GM23338 (cell line): ENCODE measurements around the gene ARAP1.

Source experiments
- CREB1 ChIP-seq: fragments of 250-450 bp; sonication (Bioruptor Pico); IDR thresholded peaks from 2 replicates; pipeline ENCODE4 v1.5.0; 2020; ENCODE audit warnings: low read depth, mild to moderate bottlenecking, moderate library complexity
- CTCF ChIP-seq, 2 experiments: fragments of 200-600 bp in 1 of 2; sonication (generic) in 1 of 2; conservative IDR thresholded peaks; 2 replicates each; pipeline versions ENCODE4 v1.5.1 to v1.6.1; 2016 to 2017; ENCODE audit warnings: antibody characterized with exemption in 2 of 2, low read depth in 2 of 2, mild to moderate bottlenecking in 2 of 2, moderate library complexity in 1 of 2
- ETS1 ChIP-seq: IDR thresholded peaks from 2 replicates; pipeline ENCODE4 v1.6.1; 2016; ENCODE audit warnings: antibody characterized with exemption
- EZH2 ChIP-seq: fragments of 200-600 bp; sonication (generic); IDR thresholded peaks from one replicate; pipeline ENCODE4 v1.8.0; 2017; ENCODE audit warnings: antibody characterized with exemption, mild to moderate bottlenecking, low read depth; ENCODE audit not compliant: unreplicated experiment
- EZH2phosphoT487 ChIP-seq: fragments of 200-600 bp; sonication (generic); IDR thresholded peaks from one replicate; pipeline ENCODE4 v1.8.1; 2018; ENCODE audit warnings: antibody characterized with exemption; ENCODE audit not compliant: unreplicated experiment
- JUNB ChIP-seq: IDR thresholded peaks from one replicate; pipeline ENCODE4 v1.6.1; 2016; ENCODE audit warnings: antibody characterized with exemption; ENCODE audit not compliant: unreplicated experiment
- POLR2AphosphoS5 ChIP-seq: IDR thresholded peaks from 2 replicates; pipeline ENCODE4 v1.6.1; 2016; ENCODE audit warnings: antibody characterized with exemption, low read depth
- REST ChIP-seq: IDR thresholded peaks from one replicate; pipeline ENCODE4 v1.6.1; 2018; ENCODE audit warnings: antibody characterized with exemption; ENCODE audit not compliant: unreplicated experiment
- STAT1 ChIP-seq: IDR thresholded peaks from one replicate; pipeline ENCODE4 v1.6.1; 2016; ENCODE audit warnings: antibody characterized with exemption; ENCODE audit not compliant: unreplicated experiment
- ZNF114 ChIP-seq: fragments of 250-450 bp; sonication (Bioruptor Pico); IDR thresholded peaks from 2 replicates; pipeline ENCODE4 v1.5.0; 2020; ENCODE audit warnings: mild to moderate bottlenecking, moderate library complexity

- peak; percentile 96 to 98 for TF ChIP-seq CTCF (conservative IDR thresholded peaks at IDR 0.05; ENCODE audit: low read depth in 2 of 2)
- no peak for TF ChIP-seq JUNB
- no peak for TF ChIP-seq POLR2AphosphoS5
- TF ChIP-seq EZH2, result no peak
- TF ChIP-seq ETS1, result no peak
- no peak for TF ChIP-seq STAT1
- no peak for TF ChIP-seq REST
- no peak for TF ChIP-seq EZH2phosphoT487
- no peak for TF ChIP-seq CREB1 (CRISPR knock-in tag)
- no peak for TF ChIP-seq ZNF114 (CRISPR knock-in tag)
Observed at GRCh38 chr11:72724851-72725723, 27.1 kb downstream of the ARAP1 start.
